Subcutaneous abdominal adipose tissue (tissue), 5 donors: Measurements from ENCODE around the gene TFEC.

Experiments used
- H3K27ac ChIP-seq: one replicate; pipeline ENCODE4 v1.7.0; 2013; ENCODE audit warnings: low read depth, mild to moderate bottlenecking, inconsistent platforms, low read length, moderate library complexity
- H3K27me3 ChIP-seq, 5 donors: one replicate each; pipeline ENCODE4 v1.7.0; 2013; ENCODE audit warnings: low read length in 5 of 5, inconsistent platforms in 1 of 5; ENCODE audit not compliant: control insufficient read depth in 5 of 5, insufficient read depth in 4 of 5
- H3K36me3 ChIP-seq, 5 donors: one replicate each; pipeline ENCODE4 v1.7.0; 2013; ENCODE audit warnings: low read length in 5 of 5; ENCODE audit not compliant: control insufficient read depth in 5 of 5, insufficient read depth in 5 of 5
- H3K4me1 ChIP-seq, 5 donors: one replicate each; pipeline ENCODE4 v1.7.0; 2013; ENCODE audit warnings: low read length in 5 of 5, mild to moderate bottlenecking in 3 of 5, moderate library complexity in 1 of 5; ENCODE audit not compliant: control insufficient read depth in 5 of 5, insufficient read depth in 5 of 5
- H3K4me3 ChIP-seq, 5 donors: one replicate each; pipeline ENCODE4 v1.7.0; 2013; ENCODE audit warnings: low read length in 5 of 5, low read depth in 1 of 5
- H3K9ac ChIP-seq, 5 donors: one replicate each; pipeline ENCODE4 v1.7.0; 2013; ENCODE audit warnings: low read length in 5 of 5, mild to moderate bottlenecking in 4 of 5, moderate library complexity in 3 of 5
- H3K9me3 ChIP-seq, 5 donors: one replicate each; pipeline ENCODE4 v1.7.0; 2013; ENCODE audit warnings: low read length in 5 of 5; ENCODE audit not compliant: control insufficient read depth in 5 of 5
- donor health status: healthy.
- donor health status: healthy.
- donor health status: healthy.
- donor health status: healthy.
- donor health status: healthy.

The TFEC gene

GRCh38 chr7:115997221-115997620 lies 33.3 kb downstream of the TFEC start:
- Histone ChIP-seq H3K27ac (no peak overlapping the region), H3K9ac (no peak overlapping the region), H3K36me3 (no peaks in the 10 kb centered on the region), H3K9me3 (peaks cover 0 to 6% (median 3%) of the 10 kb centered on the region in 5 donors), H3K4me1 (no peaks in the 10 kb centered on the region), H3K4me3 (no peak overlapping the region), H3K27me3 (no peaks in the 10 kb centered on the region)

- no peak overlapping the region for H3K4me3 ChIP-seq
- no peaks in the 10 kb centered on the region for H3K36me3 ChIP-seq
- H3K4me1 ChIP-seq, result no peaks in the 10 kb centered on the region
- no peak overlapping the region for H3K9ac ChIP-seq
- peaks cover 0 to 6% (median 3%) of the 10 kb centered on the region in 5 donors for H3K9me3 ChIP-seq
- no peaks in the 10 kb centered on the region for H3K27me3 ChIP-seq
- no peak overlapping the region for H3K27ac ChIP-seq
Observed at GRCh38 chr7:115995701-115996100, 34.9 kb downstream of the TFEC start.

- Histone ChIP-seq H3K9ac (no peak overlapping the region), H3K4me3 (no peak overlapping the region), H3K4me1 (no peaks in the 10 kb centered on the region), H3K9me3 (no peaks in the 10 kb centered on the region), H3K27me3 (no peaks in the 10 kb centered on the region), H3K36me3 (no peaks in the 10 kb centered on the region), H3K27ac (no peak overlapping the region)
Observed at GRCh38 chr7:115988401-115988800, 42.2 kb downstream of the TFEC start.

DNA sequence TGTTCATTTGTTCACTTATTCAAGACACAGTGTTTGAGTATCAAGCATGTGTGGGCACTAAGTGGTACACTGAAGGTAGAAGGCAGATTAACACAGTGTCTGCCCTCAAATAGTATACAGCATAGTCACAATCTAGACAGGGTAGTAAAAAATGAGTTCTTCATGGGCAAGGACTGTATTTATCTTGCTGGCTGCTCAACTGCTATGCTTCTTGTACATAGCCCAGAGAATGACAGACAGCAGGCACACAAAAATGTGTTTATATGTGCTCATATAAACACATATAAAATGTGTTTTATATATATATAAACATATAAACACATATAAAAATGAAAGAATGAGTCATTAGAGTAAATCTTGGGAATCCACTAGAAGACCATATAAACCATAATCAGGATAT lies 43.1 kb downstream of the TFEC start:
- Histone ChIP-seq H3K27ac (no peak overlapping the region), H3K4me3 (no peak overlapping the region), H3K9me3 (no peaks in the 10 kb centered on the region), H3K9ac (no peak overlapping the region), H3K27me3 (no peaks in the 10 kb centered on the region), H3K4me1 (no peaks in the 10 kb centered on the region), H3K36me3 (no peaks in the 10 kb centered on the region)

DNA sequence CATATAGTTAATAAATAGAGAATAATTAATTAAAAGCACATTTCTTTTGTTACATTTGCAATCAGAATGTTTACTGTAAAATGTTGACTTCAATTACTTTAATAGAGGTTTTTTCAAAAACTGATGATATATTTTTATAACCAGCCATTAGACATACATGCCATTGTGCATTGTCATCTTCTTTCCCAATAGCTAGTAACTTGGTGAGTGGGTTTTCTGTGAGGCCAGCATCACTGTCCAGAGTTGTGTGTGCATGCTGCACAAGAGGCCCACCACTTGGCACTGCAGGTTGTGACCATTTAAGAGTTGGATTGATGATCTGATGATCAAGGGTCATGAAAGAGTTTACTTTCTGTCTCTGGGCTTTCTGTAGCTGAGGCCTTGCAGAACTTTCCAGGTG lies 46.5 kb downstream of the TFEC start:
- Histone ChIP-seq H3K9ac (no peak overlapping the region), H3K27ac (no peak overlapping the region), H3K4me1 (no peaks in the 10 kb centered on the region), H3K9me3 (no peaks in the 10 kb centered on the region), H3K27me3 (no peaks in the 10 kb centered on the region), H3K36me3 (no peaks in the 10 kb centered on the region), H3K4me3 (no peak overlapping the region)

- H3K4me3 ChIP-seq, result no peak overlapping the region
- no peaks in the 10 kb centered on the region for H3K4me1 ChIP-seq
- no peaks in the 10 kb centered on the region for H3K27me3 ChIP-seq
- no peak overlapping the region for H3K9ac ChIP-seq
- no peaks in the 10 kb centered on the region for H3K9me3 ChIP-seq
- H3K27ac ChIP-seq, result no peak overlapping the region
- H3K36me3 ChIP-seq, result no peaks in the 10 kb centered on the region
Observed at GRCh38 chr7:115980159-115980558, 50.4 kb downstream of the TFEC start.

DNA sequence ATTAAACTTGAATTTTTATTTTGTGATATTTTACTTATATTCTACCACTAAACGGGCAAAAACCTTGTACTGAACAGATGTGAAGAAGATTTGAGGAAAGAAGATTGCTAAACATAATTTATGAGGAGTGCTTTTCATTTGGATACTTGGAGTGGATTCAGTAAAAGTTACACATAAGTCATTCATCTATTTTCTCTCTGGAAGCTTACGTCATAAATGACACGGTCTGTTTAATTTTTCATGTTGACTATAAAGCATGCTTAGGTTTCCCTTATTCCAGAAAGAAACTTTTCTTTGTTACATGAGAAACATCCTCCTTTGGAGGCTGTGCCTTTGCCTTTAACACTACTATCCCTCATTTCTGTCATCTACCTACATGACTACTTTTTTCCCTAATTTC lies 53.9 kb downstream of the TFEC start:
- no peaks in the 10 kb centered on the region for H3K4me1 ChIP-seq
- no peak overlapping the region for H3K4me3 ChIP-seq
- no peak overlapping the region for H3K27ac ChIP-seq
- no peaks in the 10 kb centered on the region for H3K9me3 ChIP-seq
- H3K27me3 ChIP-seq, result no peaks in the 10 kb centered on the region
- H3K36me3 ChIP-seq, result no peaks in the 10 kb centered on the region
- no peak overlapping the region for H3K9ac ChIP-seq

GRCh38 chr7:115975766-115976165 lies 54.8 kb downstream of the TFEC start:
- H3K4me3 ChIP-seq, result no peak overlapping the region
- H3K36me3 ChIP-seq, result no peaks in the 10 kb centered on the region
- H3K9ac ChIP-seq, result no peak overlapping the region
- H3K9me3 ChIP-seq, result no peaks in the 10 kb centered on the region
- H3K27ac ChIP-seq, result no peak overlapping the region
- no peaks in the 10 kb centered on the region for H3K27me3 ChIP-seq
- H3K4me1 ChIP-seq, result no peaks in the 10 kb centered on the region

GRCh38 chr7:115973406-115973805 lies 57.2 kb downstream of the TFEC start:
- Histone ChIP-seq H3K27ac (no peak overlapping the region), H3K4me3 (no peak overlapping the region), H3K9me3 (no peaks in the 10 kb centered on the region), H3K36me3 (no peaks in the 10 kb centered on the region), H3K9ac (no peak overlapping the region), H3K4me1 (no peaks in the 10 kb centered on the region), H3K27me3 (no peaks in the 10 kb centered on the region)

DNA sequence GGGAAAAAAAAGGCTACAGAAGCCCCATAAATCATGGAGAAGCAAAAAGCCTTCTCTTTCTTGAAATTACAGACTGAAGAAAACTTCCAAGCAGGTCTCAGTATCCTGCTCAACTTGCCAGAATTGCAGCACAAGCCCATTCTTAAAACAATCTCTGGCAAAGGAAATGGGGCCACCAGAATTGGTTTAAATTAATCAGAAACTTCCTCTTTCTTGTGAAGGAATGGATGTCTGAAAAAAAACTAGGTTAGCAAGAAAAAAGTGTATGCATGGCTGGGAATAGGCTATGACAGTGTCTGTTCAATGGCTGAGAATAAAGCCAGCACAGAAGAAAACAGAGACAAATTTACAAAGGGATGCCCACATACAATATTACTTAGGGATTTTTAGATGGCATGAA lies 59.1 kb downstream of the TFEC start:
- Histone ChIP-seq H3K4me1 (no peaks in the 10 kb centered on the region), H3K36me3 (no peaks in the 10 kb centered on the region), H3K27me3 (no peaks in the 10 kb centered on the region), H3K9ac (no peak overlapping the region), H3K4me3 (no peak overlapping the region), H3K27ac (no peak overlapping the region), H3K9me3 (no peaks in the 10 kb centered on the region)

DNA sequence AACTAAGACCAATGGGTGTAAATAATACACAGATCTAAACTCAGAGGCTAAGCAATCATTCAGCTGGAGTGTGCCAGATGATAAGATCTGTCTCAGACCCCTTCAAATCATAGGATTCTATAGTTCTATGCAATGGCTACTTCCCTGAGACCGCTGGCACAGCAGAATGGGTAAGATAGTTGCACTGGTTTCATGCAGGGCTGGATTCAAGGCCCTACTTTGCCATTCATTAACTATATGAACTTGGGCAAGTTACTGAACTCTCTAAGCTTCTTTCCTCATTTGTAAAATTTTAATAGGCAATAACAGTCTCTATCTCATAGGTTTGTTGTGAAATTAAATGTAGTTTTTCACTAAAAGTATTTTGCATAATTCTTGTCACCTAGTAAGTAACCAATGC lies 62.0 kb downstream of the TFEC start:
- Histone ChIP-seq H3K4me3 (no peak overlapping the region), H3K4me1 (no peaks in the 10 kb centered on the region), H3K36me3 (no peaks in the 10 kb centered on the region), H3K9ac (no peak overlapping the region), H3K9me3 (no peaks in the 10 kb centered on the region), H3K27me3 (no peaks in the 10 kb centered on the region), H3K27ac (no peak overlapping the region)
